ENCODE measurements around the gene TRPT1. TPM values are rescaled to one million over a fixed set of nuclear protein-coding genes. Genes with fewer than 3 reads are reported as not detected.

Gene TRPT1
- total and polyA plus RNA-seq, 9 of the 15 experiments (the other 6 are each of a cell fraction or from before 2014, with no cell fraction given), result 4.6 to 41.7 (median 23.1) TPM

DNA sequence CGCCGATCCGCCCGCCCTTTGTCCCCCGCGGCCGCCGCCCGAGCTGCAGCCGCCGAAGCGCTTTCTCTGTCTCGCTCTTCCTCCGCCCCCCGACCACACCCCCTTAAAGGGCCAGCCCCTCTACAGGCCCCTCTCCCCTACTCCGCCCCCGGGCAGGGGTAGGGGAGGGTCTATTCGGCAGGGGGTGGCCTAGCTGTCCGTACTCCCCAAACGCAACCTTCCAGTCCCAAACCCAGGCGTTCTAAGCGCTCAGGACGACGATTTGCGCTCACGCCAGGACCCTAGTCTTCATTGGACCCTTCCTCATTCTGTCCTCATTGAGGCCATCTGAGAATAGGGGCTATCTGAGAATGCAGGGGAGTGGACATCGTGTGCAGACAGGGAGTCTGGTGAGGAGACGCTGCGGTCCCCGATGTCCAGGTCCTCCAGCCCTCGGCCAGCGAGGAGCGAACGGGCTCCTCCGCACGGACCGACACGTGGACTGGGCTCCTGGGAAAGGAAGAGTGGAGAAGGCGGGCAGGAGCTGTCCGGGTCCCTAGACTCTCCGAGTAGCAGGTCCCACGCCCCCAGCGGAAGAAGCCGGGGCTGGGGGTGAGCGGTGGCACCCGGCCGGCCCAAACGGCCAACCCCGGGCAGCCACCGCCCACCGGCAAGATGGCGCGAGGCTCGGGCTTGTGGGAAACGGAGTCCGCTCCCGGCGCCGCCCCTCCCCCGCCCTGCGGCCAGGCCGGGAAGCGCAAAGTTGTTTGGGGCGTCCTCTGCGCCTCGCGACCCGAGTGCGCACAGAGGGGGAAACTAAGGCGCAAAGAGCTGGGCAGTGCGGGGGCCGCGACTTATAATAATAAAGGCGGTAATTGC is 21.1 kb upstream of the TRPT1 start, which contains the start of gene PPP1R14B (continued):
- TF ChIP-seq, protein P1, sequence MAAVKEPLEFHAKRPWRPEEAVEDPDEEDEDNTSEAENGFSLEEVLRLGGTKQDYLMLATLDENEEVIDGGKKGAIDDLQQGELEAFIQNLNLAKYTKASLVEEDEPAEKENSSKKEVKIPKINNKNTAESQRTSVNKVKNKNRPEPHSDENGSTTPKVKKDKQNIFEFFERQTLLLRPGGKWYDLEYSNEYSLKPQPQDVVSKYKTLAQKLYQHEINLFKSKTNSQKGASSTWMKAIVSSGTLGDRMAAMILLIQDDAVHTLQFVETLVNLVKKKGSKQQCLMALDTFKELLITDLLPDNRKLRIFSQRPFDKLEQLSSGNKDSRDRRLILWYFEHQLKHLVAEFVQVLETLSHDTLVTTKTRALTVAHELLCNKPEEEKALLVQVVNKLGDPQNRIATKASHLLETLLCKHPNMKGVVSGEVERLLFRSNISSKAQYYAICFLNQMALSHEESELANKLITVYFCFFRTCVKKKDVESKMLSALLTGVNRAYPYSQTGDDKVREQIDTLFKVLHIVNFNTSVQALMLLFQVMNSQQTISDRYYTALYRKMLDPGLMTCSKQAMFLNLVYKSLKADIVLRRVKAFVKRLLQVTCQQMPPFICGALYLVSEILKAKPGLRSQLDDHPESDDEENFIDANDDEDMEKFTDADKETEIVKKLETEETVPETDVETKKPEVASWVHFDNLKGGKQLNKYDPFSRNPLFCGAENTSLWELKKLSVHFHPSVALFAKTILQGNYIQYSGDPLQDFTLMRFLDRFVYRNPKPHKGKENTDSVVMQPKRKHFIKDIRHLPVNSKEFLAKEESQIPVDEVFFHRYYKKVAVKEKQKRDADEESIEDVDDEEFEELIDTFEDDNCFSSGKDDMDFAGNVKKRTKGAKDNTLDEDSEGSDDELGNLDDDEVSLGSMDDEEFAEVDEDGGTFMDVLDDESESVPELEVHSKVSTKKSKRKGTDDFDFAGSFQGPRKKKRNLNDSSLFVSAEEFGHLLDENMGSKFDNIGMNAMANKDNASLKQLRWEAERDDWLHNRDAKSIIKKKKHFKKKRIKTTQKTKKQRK (IDR thresholded peaks at IDR 0.05; ENCODE audit: borderline replicate concordance, low read depth, low read length), result no peak
- TF ChIP-seq, protein P2, sequence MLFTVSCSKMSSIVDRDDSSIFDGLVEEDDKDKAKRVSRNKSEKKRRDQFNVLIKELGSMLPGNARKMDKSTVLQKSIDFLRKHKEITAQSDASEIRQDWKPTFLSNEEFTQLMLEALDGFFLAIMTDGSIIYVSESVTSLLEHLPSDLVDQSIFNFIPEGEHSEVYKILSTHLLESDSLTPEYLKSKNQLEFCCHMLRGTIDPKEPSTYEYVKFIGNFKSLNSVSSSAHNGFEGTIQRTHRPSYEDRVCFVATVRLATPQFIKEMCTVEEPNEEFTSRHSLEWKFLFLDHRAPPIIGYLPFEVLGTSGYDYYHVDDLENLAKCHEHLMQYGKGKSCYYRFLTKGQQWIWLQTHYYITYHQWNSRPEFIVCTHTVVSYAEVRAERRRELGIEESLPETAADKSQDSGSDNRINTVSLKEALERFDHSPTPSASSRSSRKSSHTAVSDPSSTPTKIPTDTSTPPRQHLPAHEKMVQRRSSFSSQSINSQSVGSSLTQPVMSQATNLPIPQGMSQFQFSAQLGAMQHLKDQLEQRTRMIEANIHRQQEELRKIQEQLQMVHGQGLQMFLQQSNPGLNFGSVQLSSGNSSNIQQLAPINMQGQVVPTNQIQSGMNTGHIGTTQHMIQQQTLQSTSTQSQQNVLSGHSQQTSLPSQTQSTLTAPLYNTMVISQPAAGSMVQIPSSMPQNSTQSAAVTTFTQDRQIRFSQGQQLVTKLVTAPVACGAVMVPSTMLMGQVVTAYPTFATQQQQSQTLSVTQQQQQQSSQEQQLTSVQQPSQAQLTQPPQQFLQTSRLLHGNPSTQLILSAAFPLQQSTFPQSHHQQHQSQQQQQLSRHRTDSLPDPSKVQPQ (CRISPR knock-in tag; IDR thresholded peaks at IDR 0.05; ENCODE audit: borderline replicate concordance), result no peak
- TF ChIP-seq RFX5 (IDR thresholded peaks at IDR 0.05; ENCODE audit: low read depth, low read length) (no peak), SRSF1 (IDR thresholded peaks at IDR 0.05; ENCODE audit: low read depth, low read length) (no peak), ZNF644 (tag; IDR thresholded peaks at IDR 0.05; ENCODE audit: low read depth) (peak; percentile 63; the same call in 1 of the 2 replicates), POLR3A (IDR thresholded peaks at IDR 0.05; ENCODE audit: borderline replicate concordance, extremely low read depth, insufficient read depth, insufficient read length) (no peak), ZNF778 (CRISPR knock-in tag; IDR thresholded peaks at IDR 0.05) (no peak), TAL1 (IDR thresholded peaks at IDR 0.05) (no peak), ERF (CRISPR knock-in tag; IDR thresholded peaks at IDR 0.05) (peak; percentile 57; the same call in 1 of the 2 replicates), RAD21 (CRISPR knock-in tag; conservative IDR thresholded peaks at IDR 0.05 in 1 of 2, IDR thresholded peaks at IDR 0.05 in 1 of 2) (no peak), SP2 (IDR thresholded peaks at IDR 0.05; ENCODE audit: extremely low read depth, low read depth, low read length, poor library complexity, severe bottlenecking) (peak; percentile 65), TEAD1 (CRISPR knock-in tag; IDR thresholded peaks at IDR 0.05) (peak in 1 of 2 experiments; percentile 75; a peak in 1 of 4 replicates), ZNF3 (CRISPR knock-in tag; IDR thresholded peaks at IDR 0.05) (no peak)
- TF ChIP-seq, protein P3, sequence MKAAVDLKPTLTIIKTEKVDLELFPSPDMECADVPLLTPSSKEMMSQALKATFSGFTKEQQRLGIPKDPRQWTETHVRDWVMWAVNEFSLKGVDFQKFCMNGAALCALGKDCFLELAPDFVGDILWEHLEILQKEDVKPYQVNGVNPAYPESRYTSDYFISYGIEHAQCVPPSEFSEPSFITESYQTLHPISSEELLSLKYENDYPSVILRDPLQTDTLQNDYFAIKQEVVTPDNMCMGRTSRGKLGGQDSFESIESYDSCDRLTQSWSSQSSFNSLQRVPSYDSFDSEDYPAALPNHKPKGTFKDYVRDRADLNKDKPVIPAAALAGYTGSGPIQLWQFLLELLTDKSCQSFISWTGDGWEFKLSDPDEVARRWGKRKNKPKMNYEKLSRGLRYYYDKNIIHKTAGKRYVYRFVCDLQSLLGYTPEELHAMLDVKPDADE (conservative IDR thresholded peaks at IDR 0.05; ENCODE audit: control insufficient read depth, low read depth, low read length), result peak; percentile 98
- TF ChIP-seq, protein P4, sequence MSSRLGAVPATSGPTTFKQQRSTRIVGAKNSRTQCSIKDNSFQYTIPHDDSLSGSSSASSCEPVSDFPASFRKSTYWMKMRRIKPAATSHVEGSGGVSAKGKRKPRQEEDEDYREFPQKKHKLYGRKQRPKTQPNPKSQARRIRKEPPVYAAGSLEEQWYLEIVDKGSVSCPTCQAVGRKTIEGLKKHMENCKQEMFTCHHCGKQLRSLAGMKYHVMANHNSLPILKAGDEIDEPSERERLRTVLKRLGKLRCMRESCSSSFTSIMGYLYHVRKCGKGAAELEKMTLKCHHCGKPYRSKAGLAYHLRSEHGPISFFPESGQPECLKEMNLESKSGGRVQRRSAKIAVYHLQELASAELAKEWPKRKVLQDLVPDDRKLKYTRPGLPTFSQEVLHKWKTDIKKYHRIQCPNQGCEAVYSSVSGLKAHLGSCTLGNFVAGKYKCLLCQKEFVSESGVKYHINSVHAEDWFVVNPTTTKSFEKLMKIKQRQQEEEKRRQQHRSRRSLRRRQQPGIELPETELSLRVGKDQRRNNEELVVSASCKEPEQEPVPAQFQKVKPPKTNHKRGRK (tag; IDR thresholded peaks at IDR 0.05), result no peak
